Measurements from ENCODE around the gene LMO1.

DNA sequence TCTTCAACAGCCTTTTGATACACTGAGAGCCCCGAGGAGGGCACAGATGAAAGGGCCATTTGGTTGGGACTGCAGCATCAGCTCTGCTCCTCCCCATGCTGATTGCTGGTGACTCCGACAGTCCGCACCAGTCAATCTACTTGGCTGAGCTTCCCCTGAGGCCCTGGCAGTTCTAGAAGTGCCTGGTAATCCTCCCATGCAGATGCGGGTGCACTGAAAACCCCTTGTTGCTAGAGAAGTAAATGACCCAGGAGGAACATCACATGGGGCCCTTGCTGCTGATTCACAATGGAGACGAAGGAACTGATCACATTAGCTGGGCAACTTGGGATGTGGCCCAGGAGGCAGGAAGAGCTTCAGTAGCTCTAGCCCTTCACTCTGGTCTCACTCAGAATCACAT, 59.7 kb downstream of the LMO1 start:
- TF ChIP-seq POLR2A (IDR thresholded peaks at IDR 0.05) (no peak), CTCF (IDR thresholded peaks at IDR 0.05) (no peak)

Data from right lobe of liver (tissue), 4 donors.